HUES48 (cell line): ENCODE data around the gene SRGAP3.
"Not testable (repeated sequence)": the region's sequence is repeated elsewhere in the genome, so short reads cannot be mapped to it uniquely, and the experiment has no call there.

ENCODE experiments used
- H3K27ac ChIP-seq: one replicate; pipeline ENCODE4 v1.7.0; 2013; ENCODE audit warnings: low read depth, low read length, inconsistent platforms
- H3K27me3 ChIP-seq: 2 replicates; pipeline ENCODE4 v1.6.1; 2013; ENCODE audit warnings: mild to moderate bottlenecking, low read length; ENCODE audit not compliant: control insufficient read depth, insufficient read depth
- H3K36me3 ChIP-seq: 2 replicates; pipeline ENCODE4 v1.6.1; 2013; ENCODE audit warnings: low read length; ENCODE audit not compliant: control insufficient read depth, insufficient read depth
- H3K4me1 ChIP-seq: 2 replicates; pipeline ENCODE4 v1.6.1; 2013; ENCODE audit warnings: mild to moderate bottlenecking, low read length; ENCODE audit not compliant: control insufficient read depth, insufficient read depth
- H3K4me3 ChIP-seq: 2 replicates; pipeline ENCODE4 v1.5.1; 2013; ENCODE audit warnings: mild to moderate bottlenecking, low read depth, low read length
- H3K9ac ChIP-seq: 2 replicates; pipeline ENCODE4 v1.6.1; 2013; ENCODE audit warnings: mild to moderate bottlenecking, low read depth, low read length, moderate library complexity
- H3K9me3 ChIP-seq: 2 replicates; pipeline ENCODE4 v1.6.1; 2013; ENCODE audit warnings: low read length; ENCODE audit not compliant: control insufficient read depth, insufficient read depth

The SRGAP3 gene

GRCh38 chr3:9100513-9100894 is 148.9 kb downstream of the SRGAP3 start:
- Histone ChIP-seq H3K27ac (no peak overlapping the region), H3K9ac (no peak overlapping the region), H3K4me1 (peaks cover 18% of the 10 kb centered on the region), H3K36me3 (no peaks in the 10 kb centered on the region), H3K9me3 (no peaks in the 10 kb centered on the region), H3K27me3 (no peaks in the 10 kb centered on the region), H3K4me3 (no peak overlapping the region)

- H3K9me3 ChIP-seq = no peaks in the 10 kb centered on the region
- H3K4me3 ChIP-seq = no peak overlapping the region
- H3K36me3 ChIP-seq = no peaks in the 10 kb centered on the region
- no peak overlapping the region for H3K9ac ChIP-seq
- no peak overlapping the region for H3K27ac ChIP-seq
- no peaks in the 10 kb centered on the region for H3K27me3 ChIP-seq
- peaks cover 15% of the 10 kb centered on the region for H3K4me1 ChIP-seq
These were observed 149.5 kb downstream of the SRGAP3 start for GRCh38 chr3:9099702-9100512.

- Histone ChIP-seq H3K9ac (no peak overlapping the region), H3K4me3 (no peak overlapping the region), H3K9me3 (no peaks in the 10 kb centered on the region), H3K36me3 (no peaks in the 10 kb centered on the region), H3K27me3 (no peaks in the 10 kb centered on the region), H3K4me1 (peaks cover 15% of the 10 kb centered on the region), H3K27ac (no peak overlapping the region)
These were observed 150.4 kb downstream of the SRGAP3 start for GRCh38 chr3:9098716-9099675.

- Histone ChIP-seq H3K27me3 (no peaks in the 10 kb centered on the region), H3K9me3 (no peaks in the 10 kb centered on the region), H3K4me1 (peaks cover 6% of the 10 kb centered on the region), H3K4me3 (no peak overlapping the region), H3K36me3 (no peaks in the 10 kb centered on the region), H3K27ac (no peak overlapping the region), H3K9ac (no peak overlapping the region)
These were observed 152.0 kb downstream of the SRGAP3 start for GRCh38 chr3:9097495-9097894.

- Histone ChIP-seq H3K36me3 (no peaks in the 10 kb centered on the region), H3K4me3 (no peak overlapping the region)
These were observed 157.8 kb downstream of the SRGAP3 start for GRCh38 chr3:9091486-9092235.

GRCh38 chr3:9088441-9089353 is 160.7 kb downstream of the SRGAP3 start:
- H3K27me3 ChIP-seq = no peaks in the 10 kb centered on the region
- no peaks in the 10 kb centered on the region for H3K36me3 ChIP-seq
- H3K9ac ChIP-seq = no peak overlapping the region
- no peak overlapping the region for H3K4me3 ChIP-seq
- no peaks in the 10 kb centered on the region for H3K9me3 ChIP-seq
- H3K27ac ChIP-seq = no peak overlapping the region
- H3K4me1 ChIP-seq = no peaks in the 10 kb centered on the region; the same call in 1 of the 2 replicates

More at GRCh38 chr3:9091486-9092235, 157.8 kb downstream of the SRGAP3 start:
- Histone ChIP-seq H3K27ac (no peak overlapping the region), H3K9ac (no peak overlapping the region), H3K27me3 (no peaks in the 10 kb centered on the region), H3K9me3 (no peaks in the 10 kb centered on the region), H3K4me1 (no peaks in the 10 kb centered on the region; the same call in 1 of the 2 replicates)

- no peaks in the 10 kb centered on the region for H3K27me3 ChIP-seq
- no peak overlapping the region for H3K27ac ChIP-seq
- H3K9me3 ChIP-seq = no peaks in the 10 kb centered on the region
- H3K36me3 ChIP-seq = no peaks in the 10 kb centered on the region
- H3K4me1 ChIP-seq = no peaks in the 10 kb centered on the region; the same call in 1 of the 2 replicates
- no peak overlapping the region for H3K9ac ChIP-seq
- H3K4me3 ChIP-seq = no peak overlapping the region
These were observed 161.5 kb downstream of the SRGAP3 start for GRCh38 chr3:9087831-9088413.

GRCh38 chr3:9085428-9085827 is 164.0 kb downstream of the SRGAP3 start:
- not testable (repeated sequence) for H3K9ac ChIP-seq, H3K27me3 ChIP-seq, H3K27ac ChIP-seq, H3K9me3 ChIP-seq, H3K4me1 ChIP-seq, H3K36me3 ChIP-seq, H3K4me3 ChIP-seq

- Histone ChIP-seq H3K27ac (no peak overlapping the region), H3K9me3 (peaks cover 11% of the 10 kb centered on the region), H3K9ac (no peak overlapping the region), H3K36me3 (no peaks in the 10 kb centered on the region), H3K4me1 (peaks cover 26% of the 10 kb centered on the region), H3K4me3 (no peak overlapping the region), H3K27me3 (no peaks in the 10 kb centered on the region)
These were observed 168.1 kb downstream of the SRGAP3 start for GRCh38 chr3:9081184-9081818.
